ENCODE measurements around the gene MPO. TPM values are rescaled to one million over a fixed set of nuclear protein-coding genes. Genes with fewer than 3 reads are reported as not detected.
A peak's percentile ranks its signal among the peaks of the same experiment; 100 is the strongest.

The MPO gene
- total and polyA plus RNA-seq, 10 of the 15 experiments (the other 5 are each of a cell fraction or from before 2014, with no cell fraction given), result 0.06 to 0.49 (median 0.14) TPM

GRCh38 chr17:58317421-58318064, 36.8 kb upstream of the MPO start (continued):
- TF ChIP-seq REST (IDR thresholded peaks at IDR 0.05; ENCODE audit: low read depth, low read length), result no peak
- TF ChIP-seq CREM (IDR thresholded peaks at IDR 0.05; ENCODE audit: low read depth), result 0 out of 2 replicates have a peak, but pooled peaks have one; percentile 28
- TF ChIP-seq PKNOX1 (IDR thresholded peaks at IDR 0.05), result peak; percentile 63; the same call in 1 of the 2 replicates
- TF ChIP-seq MYB (IDR thresholded peaks at IDR 0.05; ENCODE audit: borderline replicate concordance, low read depth, low read length), result no peak
- peak; percentile 78 to 91 (median 87) for TF ChIP-seq CTCF (IDR thresholded peaks at IDR 0.05 in 2 of 3, conservative IDR thresholded peaks at IDR 0.05 in 1 of 3; ENCODE audit: control insufficient read depth in 2 of 3, extremely low read depth in 1 of 3, insufficient read depth in 1 of 3, low read depth in 3 of 3, low read length in 3 of 3)
- TF ChIP-seq TCF7 (IDR thresholded peaks at IDR 0.05; ENCODE audit: borderline replicate concordance), result no peak
- TF ChIP-seq FOS (IDR thresholded peaks at IDR 0.05; ENCODE audit: borderline replicate concordance, extremely low read depth, insufficient read length), result no peak
- TF ChIP-seq RAD51 (IDR thresholded peaks at IDR 0.05), result no peak
- no peak for TF ChIP-seq TARDBP (IDR thresholded peaks at IDR 0.05; ENCODE audit: borderline replicate concordance)
- TF ChIP-seq TBL1XR1 (IDR thresholded peaks at IDR 0.05; ENCODE audit: low read depth, low read length), result no peak
- TF ChIP-seq BMI1 (IDR thresholded peaks at IDR 0.05; ENCODE audit: borderline replicate concordance), result no peak
- no peak for TF ChIP-seq CEBPZ (IDR thresholded peaks at IDR 0.05; ENCODE audit: low read depth, low read length)
- TF ChIP-seq PML (IDR thresholded peaks at IDR 0.05; ENCODE audit: low read length), result no peak
- 0 out of 2 replicates have a peak, but pooled peaks have one; percentile 46 for TF ChIP-seq NBN (IDR thresholded peaks at IDR 0.05)

All from GM12878 (cell line).